Measurements from ENCODE around the gene ARHGAP11A. TPM values are rescaled to one million over a fixed set of nuclear protein-coding genes. Genes with fewer than 3 reads are reported as not detected.
"Not testable (repeated sequence)": the region's sequence is repeated elsewhere in the genome, so short reads cannot be mapped to it uniquely, and the experiment has no call there.

The ARHGAP11A gene
- polyA plus RNA-seq (2011; rRNA removed) (7.1 and 9.1 TPM in 2 replicates), polyA minus RNA-seq (2011; rRNA and poly(A)+ RNA removed) (3.4 and 7.6 TPM in 2 replicates)

GRCh38 chr15:32615051-32615870 is at the start of gene ARHGAP11A:
ARHGAP11A (plus strand) TSS chr15:32615504; CDS start chr15:32616212, 708 bp downstream.
- POLR2A ChIA-PET; H3K27me3 ChIP-seq (ENCODE audit: control insufficient read depth, insufficient read depth, low read length); H3K9me3 ChIP-seq (ENCODE audit: control insufficient read depth, insufficient read depth, low read length); CTCF ChIA-PET: not testable (repeated sequence)
- DNase-seq (ENCODE audit: low read depth, low spot score) = peak; percentile 79
- Histone ChIP-seq H3K4me3 (ENCODE audit: low read depth, low read length) (peak within 1 kb of the TSS; percentile 73), H3K27ac (ENCODE audit: low read depth, low read length) (peak within 1 kb of the TSS; percentile 61)

- POLR2A ChIA-PET; H3K27ac ChIP-seq (ENCODE audit: low read depth, low read length); CTCF ChIA-PET; H3K27me3 ChIP-seq (ENCODE audit: control insufficient read depth, insufficient read depth, low read length); H3K9me3 ChIP-seq (ENCODE audit: control insufficient read depth, insufficient read depth, low read length); DNase-seq (ENCODE audit: low read depth, low spot score); H3K4me3 ChIP-seq (ENCODE audit: low read depth, low read length): not testable (repeated sequence)
Observed at GRCh38 chr15:32568988-32569387, 46.3 kb upstream of the ARHGAP11A start.

- CTCF ChIA-PET = not testable (repeated sequence)
Observed at GRCh38 chr15:32578482-32578881, 36.8 kb upstream of the ARHGAP11A start.

GRCh38 chr15:32585844-32586243 is 29.5 kb upstream of the ARHGAP11A start:
- CTCF ChIA-PET = not testable (repeated sequence)

More at GRCh38 chr15:32578482-32578881, 36.8 kb upstream of the ARHGAP11A start:
- POLR2A ChIA-PET; H3K4me3 ChIP-seq (ENCODE audit: low read depth, low read length); H3K27ac ChIP-seq (ENCODE audit: low read depth, low read length); DNase-seq (ENCODE audit: low read depth, low spot score); H3K27me3 ChIP-seq (ENCODE audit: control insufficient read depth, insufficient read depth, low read length); H3K9me3 ChIP-seq (ENCODE audit: control insufficient read depth, insufficient read depth, low read length): not testable (repeated sequence)

GRCh38 chr15:32593151-32593550 is 22.2 kb upstream of the ARHGAP11A start, which contains the start of gene GOLGA8N:
GOLGA8N (plus strand) TSS chr15:32593456.
- H3K27me3 ChIP-seq (ENCODE audit: control insufficient read depth, insufficient read depth, low read length); H3K9me3 ChIP-seq (ENCODE audit: control insufficient read depth, insufficient read depth, low read length); H3K4me3 ChIP-seq (ENCODE audit: low read depth, low read length); DNase-seq (ENCODE audit: low read depth, low spot score); H3K27ac ChIP-seq (ENCODE audit: low read depth, low read length); CTCF ChIA-PET; POLR2A ChIA-PET: not testable (repeated sequence)

More at GRCh38 chr15:32585844-32586243, 29.5 kb upstream of the ARHGAP11A start:
- DNase-seq (ENCODE audit: low read depth, low spot score); POLR2A ChIA-PET; H3K4me3 ChIP-seq (ENCODE audit: low read depth, low read length); H3K9me3 ChIP-seq (ENCODE audit: control insufficient read depth, insufficient read depth, low read length); H3K27me3 ChIP-seq (ENCODE audit: control insufficient read depth, insufficient read depth, low read length); H3K27ac ChIP-seq (ENCODE audit: low read depth, low read length): not testable (repeated sequence)

GRCh38 chr15:32609518-32609917 is 5.8 kb upstream of the ARHGAP11A start:
- CTCF ChIA-PET; H3K9me3 ChIP-seq (ENCODE audit: control insufficient read depth, insufficient read depth, low read length); H3K4me3 ChIP-seq (ENCODE audit: low read depth, low read length); H3K27me3 ChIP-seq (ENCODE audit: control insufficient read depth, insufficient read depth, low read length); DNase-seq (ENCODE audit: low read depth, low spot score); H3K27ac ChIP-seq (ENCODE audit: low read depth, low read length); POLR2A ChIA-PET: not testable (repeated sequence)

- H3K27ac ChIP-seq (ENCODE audit: low read depth, low read length); H3K9me3 ChIP-seq (ENCODE audit: control insufficient read depth, insufficient read depth, low read length); DNase-seq (ENCODE audit: low read depth, low spot score); CTCF ChIA-PET; POLR2A ChIA-PET; H3K4me3 ChIP-seq (ENCODE audit: low read depth, low read length); H3K27me3 ChIP-seq (ENCODE audit: control insufficient read depth, insufficient read depth, low read length): not testable (repeated sequence)
- TF ChIP-seq CTCF (IDR thresholded peaks at IDR 0.05; ENCODE audit: low read depth, low read length) = peak; percentile 8; the same call in 1 of the 2 replicates
Observed at GRCh38 chr15:32610719-32611118, 4.6 kb upstream of the ARHGAP11A start.

GRCh38 chr15:32614712-32615050 is 623 bp upstream of the ARHGAP11A start:
- H3K9me3 ChIP-seq (ENCODE audit: control insufficient read depth, insufficient read depth, low read length); H3K27me3 ChIP-seq (ENCODE audit: control insufficient read depth, insufficient read depth, low read length); CTCF ChIA-PET; DNase-seq (ENCODE audit: low read depth, low spot score); POLR2A ChIA-PET: not testable (repeated sequence)
- peak overlapping the region; percentile 61 for H3K27ac ChIP-seq (ENCODE audit: low read depth, low read length)
- H3K4me3 ChIP-seq (ENCODE audit: low read depth, low read length) = peak overlapping the region; percentile 73

- POLR2A ChIA-PET = not testable (repeated sequence)
Observed at GRCh38 chr15:32615871-32616426, 645 bp downstream of the ARHGAP11A start.

More at GRCh38 chr15:32615871-32616426, 645 bp downstream of the ARHGAP11A start:
- H3K4me3 ChIP-seq (ENCODE audit: low read depth, low read length) = peak overlapping the region; percentile 73
- H3K27ac ChIP-seq (ENCODE audit: low read depth, low read length); H3K9me3 ChIP-seq (ENCODE audit: control insufficient read depth, insufficient read depth, low read length); DNase-seq (ENCODE audit: low read depth, low spot score); CTCF ChIA-PET; H3K27me3 ChIP-seq (ENCODE audit: control insufficient read depth, insufficient read depth, low read length): not testable (repeated sequence)
